Colonic mucosa (tissue), 4 donors: ENCODE measurements around the gene HLA-G. TPM values are rescaled to one million over a fixed set of nuclear protein-coding genes. Genes with fewer than 3 reads are reported as not detected.
"Not testable (repeated sequence)": the region's sequence is repeated elsewhere in the genome, so short reads cannot be mapped to it uniquely, and the experiment has no call there.

ENCODE experiments used
- DNase-seq: peaks from one replicate; pipeline ENCODE4 v3.0.0-alpha.2; 2020
- H3K27ac ChIP-seq: fragments of 200-600 bp; one replicate; pipeline ENCODE4 v1.8.0; 2021
- H3K27me3 ChIP-seq: fragments of 200-600 bp; one replicate; pipeline ENCODE4 v1.8.0; 2021
- H3K36me3 ChIP-seq: fragments of 200-600 bp; one replicate; pipeline ENCODE4 v1.8.0; 2021
- H3K4me1 ChIP-seq: fragments of 200-600 bp; one replicate; pipeline ENCODE4 v1.8.0; 2021; ENCODE audit warnings: mild to moderate bottlenecking
- H3K4me3 ChIP-seq: fragments of 200-600 bp; one replicate; pipeline ENCODE4 v1.8.0; 2021
- H3K9ac ChIP-seq, 2 donors: one replicate each; pipeline ENCODE4 v1.7.0; 2013; ENCODE audit warnings: control low read depth in 2 of 2, low read depth in 2 of 2, low read length in 2 of 2
- H3K9me3 ChIP-seq: fragments of 200-600 bp; one replicate; pipeline ENCODE4 v1.8.0; 2021
- CTCF ChIP-seq: fragments of 200-600 bp; IDR thresholded peaks from one replicate; pipeline ENCODE4 v1.8.0; 2022; ENCODE audit warnings: antibody characterized with exemption, mild to moderate bottlenecking
- intact Hi-C: fragments of 100-400 bp; cut with DNase I; formaldehyde crosslinking; loops from one replicate; pipeline ENCODE4 v1.14.1; 2022
- total RNA-seq, 2 donors: library from RNA; stranded (reverse); fragmentation: NEBNext Ultra II Directional in 1 of 2; extraction: Animal tissue kit (Norgen Biotek cat#: 25700) in 1 of 2; gene quantifications; one replicate each; pipeline ENCODE4 v1.2.1, GENCODE V29; 2021
- donor health status: healthy.
- donor health status: DM: no; HTN: no; CAD: no.
- donor health status: DM: no; HTN: no; CAD: no.

The HLA-G gene
- total RNA-seq, 2 donors from 2014 or later = 55.3 to 91.3 TPM

DNA sequence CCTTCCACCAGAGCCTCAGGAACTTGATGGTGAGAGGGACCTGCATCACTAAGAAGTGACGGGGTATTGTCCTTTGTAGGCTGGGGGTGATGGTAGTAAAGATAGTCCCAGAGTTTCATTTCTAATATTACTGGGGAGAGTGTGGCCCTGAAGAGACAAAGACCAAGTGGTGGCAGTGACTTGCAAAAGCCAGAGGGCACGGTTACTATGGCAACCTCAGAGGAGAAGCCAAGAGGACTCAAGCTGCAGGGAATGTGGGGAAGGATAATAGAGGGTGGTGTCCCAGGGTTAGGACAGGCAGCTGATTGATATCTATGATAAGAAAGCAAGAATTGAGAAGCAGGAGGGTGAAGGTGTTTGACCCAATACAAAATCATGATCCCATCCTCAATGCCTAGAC, 42.5 kb downstream of the HLA-G start:
- Histone ChIP-seq H3K4me1 (no peaks in the 10 kb centered on the region), H3K36me3 (no peaks in the 10 kb centered on the region), H3K27me3 (no peaks in the 10 kb centered on the region), H3K27ac (no peak overlapping the region), H3K9me3 (no peaks in the 10 kb centered on the region), H3K9ac (no peak overlapping the region), H3K4me3 (no peak overlapping the region)
- no peak for TF ChIP-seq CTCF
- intact Hi-C loops = no loop called here
- DNase-seq = no peak

GRCh38 chr6:29872791-29873190, 45.2 kb downstream of the HLA-G start:
- Histone ChIP-seq H3K36me3 (no peaks in the 10 kb centered on the region), H3K27ac (no peak overlapping the region), H3K9me3 (no peaks in the 10 kb centered on the region), H3K4me1 (no peaks in the 10 kb centered on the region), H3K9ac (no peak overlapping the region), H3K4me3 (no peak overlapping the region), H3K27me3 (no peaks in the 10 kb centered on the region)
- no peak for TF ChIP-seq CTCF
- intact Hi-C loops = no loop called here
- DNase-seq = no peak

GRCh38 chr6:29875257-29875656, 47.6 kb downstream of the HLA-G start:
- intact Hi-C loops = no loop called here
- H3K9me3 ChIP-seq = no peaks in the 10 kb centered on the region
- TF ChIP-seq CTCF = no peak
- H3K4me1 ChIP-seq = no peaks in the 10 kb centered on the region
- no peak overlapping the region for H3K4me3 ChIP-seq
- no peak overlapping the region for H3K27ac ChIP-seq
- H3K36me3 ChIP-seq = no peaks in the 10 kb centered on the region
- no peaks in the 10 kb centered on the region for H3K27me3 ChIP-seq
- H3K9ac ChIP-seq = no peak overlapping the region
- DNase-seq = no peak

GRCh38 chr6:29875734-29876133, 48.1 kb downstream of the HLA-G start:
- H3K9me3 ChIP-seq, H3K9ac ChIP-seq, H3K27ac ChIP-seq, intact Hi-C loops, DNase-seq, H3K27me3 ChIP-seq, H3K4me3 ChIP-seq, H3K36me3 ChIP-seq, H3K4me1 ChIP-seq: not testable (repeated sequence)

Other genes with a start within 250 kb of the HLA-G start
- not detected for gene OR2H2, start 242.7 kb upstream of the HLA-G start, total RNA-seq
- gene GABBR1, start 194.6 kb upstream of the HLA-G start, total RNA-seq = 10 to 100 TPM; 15.5 to 18.6 TPM
- not detected for gene MOG, start 170.7 kb upstream of the HLA-G start, total RNA-seq
- gene ZFP57, start 146.7 kb upstream of the HLA-G start, total RNA-seq = not detected
- gene HLA-F, start 104.4 kb upstream of the HLA-G start, total RNA-seq = 100 to 1,000 TPM in 1 of 2 donors, 10 to 100 TPM in 1; 58.8 to 201 TPM
- 1,000 to 10,000 TPM; 1,045 to 1,898 TPM for gene HLA-A, start 114.7 kb downstream of the HLA-G start, total RNA-seq
- gene POLR1H, start 233.4 kb downstream of the HLA-G start, total RNA-seq = 10 to 100 TPM; 33.2 to 38.4 TPM
- 10 to 100 TPM; 77.9 to 87.1 TPM for gene PPP1R11, start 239.4 kb downstream of the HLA-G start, total RNA-seq
- gene RNF39, start 247.9 kb downstream of the HLA-G start, total RNA-seq = 1 to 10 TPM in 1 of 2 donors, under 1 TPM in 1; 0.93 to 1.6 TPM